ENCODE data around the gene AGPAT3.

The AGPAT3 gene

GRCh38 chr21:43997766-43998742, 133.0 kb downstream of the AGPAT3 start:
- DNase-seq (ENCODE audit: low spot score), result no peak

- DNase-seq (ENCODE audit: low spot score), result no peak
Measured at GRCh38 chr21:44000360-44000759, 135.3 kb downstream of the AGPAT3 start.

GRCh38 chr21:44002511-44002910, 137.5 kb downstream of the AGPAT3 start:
- DNase-seq (ENCODE audit: low spot score), result no peak

- DNase-seq (ENCODE audit: low spot score), result no peak
Measured at GRCh38 chr21:44003307-44003966, 138.4 kb downstream of the AGPAT3 start.

GRCh38 chr21:44005071-44005470, 140.0 kb downstream of the AGPAT3 start:
- no peak for DNase-seq (ENCODE audit: low spot score)

GRCh38 chr21:44005593-44005992, 140.6 kb downstream of the AGPAT3 start:
- no peak for DNase-seq (ENCODE audit: low spot score)

- no peak for DNase-seq (ENCODE audit: low spot score)
Measured at GRCh38 chr21:44006017-44006619, 141.1 kb downstream of the AGPAT3 start.

GRCh38 chr21:44006656-44007055, 141.6 kb downstream of the AGPAT3 start:
- DNase-seq (ENCODE audit: low spot score), result no peak

GRCh38 chr21:44010429-44010828, 145.4 kb downstream of the AGPAT3 start:
- no peak for DNase-seq (ENCODE audit: low spot score)

- no peak for DNase-seq (ENCODE audit: low spot score)
Measured at GRCh38 chr21:44011123-44011522, 146.1 kb downstream of the AGPAT3 start.

- peak; percentile 65 for DNase-seq (ENCODE audit: low spot score)
Measured at GRCh38 chr21:44011579-44012473, 146.8 kb downstream of the AGPAT3 start, which contains the start of gene TRAPPC10. TSS of gene TRAPPC10 (plus strand) at chr21:44012309. CDS start at chr21:44012494, 185 bp downstream.

GRCh38 chr21:44012474-44013379, 147.7 kb downstream of the AGPAT3 start:
- peak; percentile 56 for DNase-seq (ENCODE audit: low spot score)

GRCh38 chr21:44013380-44014088, 148.5 kb downstream of the AGPAT3 start:
- DNase-seq (ENCODE audit: low spot score), result no peak

- no peak for DNase-seq (ENCODE audit: low spot score)
Measured at GRCh38 chr21:44017601-44018000, 152.6 kb downstream of the AGPAT3 start.

- no peak for DNase-seq (ENCODE audit: low spot score)
Measured at GRCh38 chr21:44018127-44018526, 153.1 kb downstream of the AGPAT3 start.

- DNase-seq (ENCODE audit: low spot score), result no peak
Measured at GRCh38 chr21:44018813-44019567, 154.0 kb downstream of the AGPAT3 start.

GRCh38 chr21:44019568-44019958, 154.5 kb downstream of the AGPAT3 start:
- DNase-seq (ENCODE audit: low spot score), result no peak

GRCh38 chr21:44020551-44020950, 155.5 kb downstream of the AGPAT3 start:
- no peak for DNase-seq (ENCODE audit: low spot score)

GRCh38 chr21:44021064-44021463, 156.0 kb downstream of the AGPAT3 start:
- no peak for DNase-seq (ENCODE audit: low spot score)
